C4-2B (cell line): Measurements from ENCODE around the gene MAOB.

Experiments used
- ZFX ChIP-seq: fragments of 450-650 bp; IDR thresholded peaks from 2 replicates; pipeline ENCODE4 v1.6.1; 2017
- TF ChIP-seq, protein P1 (sequence below): fragments of 450-650 bp; conservative IDR thresholded peaks from 2 replicates; pipeline ENCODE4 v1.5.1; 2017; ENCODE audit warnings: mild to moderate bottlenecking

DNA sequence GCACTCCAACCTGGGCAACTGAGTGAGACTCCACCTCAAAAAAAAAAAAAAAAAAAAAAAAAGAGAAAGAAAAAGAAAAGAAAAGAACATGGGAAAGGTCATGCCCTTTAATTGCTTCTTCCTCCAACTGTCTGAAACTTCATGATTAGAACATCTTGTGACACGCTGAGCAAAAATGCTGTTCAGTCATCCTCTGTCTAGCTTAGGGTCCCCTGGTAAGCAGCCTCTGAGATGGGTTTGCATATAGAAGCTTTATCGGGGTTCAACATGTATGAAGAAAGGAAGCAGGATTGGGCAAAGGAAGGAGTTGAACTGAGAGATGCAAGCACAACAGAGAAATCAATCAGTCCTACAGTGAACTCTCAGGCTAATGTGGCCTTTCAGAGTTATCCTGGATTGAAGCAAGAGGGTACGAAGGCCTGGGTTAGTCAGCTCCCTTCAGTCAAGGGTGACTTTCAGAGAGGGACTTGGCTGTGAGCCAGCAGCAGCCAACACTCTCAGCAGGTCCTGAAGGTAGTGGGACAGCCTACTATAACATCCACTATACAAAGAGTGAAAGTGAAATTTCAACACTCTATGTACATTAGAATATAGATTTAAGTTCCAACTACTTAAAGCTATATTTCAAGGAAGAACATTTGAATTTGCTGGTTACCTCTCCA, 11.4 kb downstream of the MAOB start:
- TF ChIP-seq, protein P1, sequence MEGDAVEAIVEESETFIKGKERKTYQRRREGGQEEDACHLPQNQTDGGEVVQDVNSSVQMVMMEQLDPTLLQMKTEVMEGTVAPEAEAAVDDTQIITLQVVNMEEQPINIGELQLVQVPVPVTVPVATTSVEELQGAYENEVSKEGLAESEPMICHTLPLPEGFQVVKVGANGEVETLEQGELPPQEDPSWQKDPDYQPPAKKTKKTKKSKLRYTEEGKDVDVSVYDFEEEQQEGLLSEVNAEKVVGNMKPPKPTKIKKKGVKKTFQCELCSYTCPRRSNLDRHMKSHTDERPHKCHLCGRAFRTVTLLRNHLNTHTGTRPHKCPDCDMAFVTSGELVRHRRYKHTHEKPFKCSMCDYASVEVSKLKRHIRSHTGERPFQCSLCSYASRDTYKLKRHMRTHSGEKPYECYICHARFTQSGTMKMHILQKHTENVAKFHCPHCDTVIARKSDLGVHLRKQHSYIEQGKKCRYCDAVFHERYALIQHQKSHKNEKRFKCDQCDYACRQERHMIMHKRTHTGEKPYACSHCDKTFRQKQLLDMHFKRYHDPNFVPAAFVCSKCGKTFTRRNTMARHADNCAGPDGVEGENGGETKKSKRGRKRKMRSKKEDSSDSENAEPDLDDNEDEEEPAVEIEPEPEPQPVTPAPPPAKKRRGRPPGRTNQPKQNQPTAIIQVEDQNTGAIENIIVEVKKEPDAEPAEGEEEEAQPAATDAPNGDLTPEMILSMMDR = no peak
- no peak for TF ChIP-seq ZFX
